ACHN (cell line): ENCODE results near the gene PARVB.

Experiments
- DNase-seq: peaks from one replicate; pipeline ENCODE4 v3.0.0-alpha.2; 2015
- in situ Hi-C: cut with HindIII; loops from 2 replicates; pipeline ENCODE4 v1.10.0; 2017; ENCODE audit warnings: low sequenced_read_pairs, low pct_ligation_motif_present, low pct_unique_long_range_greater_than_20kb

PARVB gene

GRCh38 chr22:44023404-44024287 is 456 bp upstream of the PARVB start:
- in situ Hi-C loops = no loop called here
- DNase-seq = peak; percentile 55

- DNase-seq = no peak
- in situ Hi-C loops = no loop called here
Measured at GRCh38 chr22:44025171-44026065, 1.3 kb downstream of the PARVB start.

- in situ Hi-C loops = no loop called here
- DNase-seq = no peak
Measured at GRCh38 chr22:44026066-44026629, 2.0 kb downstream of the PARVB start.

GRCh38 chr22:44026630-44027511 is 2.8 kb downstream of the PARVB start:
- in situ Hi-C loops = no loop called here
- DNase-seq = no peak

- DNase-seq = no peak
- in situ Hi-C loops = no loop called here
Measured at GRCh38 chr22:44028091-44028490, 4.0 kb downstream of the PARVB start.

- in situ Hi-C loops = no loop called here
- DNase-seq = no peak
Measured at GRCh38 chr22:44029069-44029468, 5.0 kb downstream of the PARVB start.

GRCh38 chr22:44030051-44030701 is 6.1 kb downstream of the PARVB start:
- DNase-seq = no peak
- in situ Hi-C loops = no loop called here

GRCh38 chr22:44030702-44031082 is 6.6 kb downstream of the PARVB start:
- in situ Hi-C loops = no loop called here
- no peak for DNase-seq

- DNase-seq = no peak
- in situ Hi-C loops = no loop called here
Measured at GRCh38 chr22:44031158-44031952, 7.3 kb downstream of the PARVB start.

GRCh38 chr22:44032126-44032730 is 8.1 kb downstream of the PARVB start:
- in situ Hi-C loops = no loop called here
- no peak for DNase-seq

GRCh38 chr22:44033287-44033686 is 9.2 kb downstream of the PARVB start:
- in situ Hi-C loops = no loop called here
- DNase-seq = no peak

GRCh38 chr22:44033694-44034093 is 9.6 kb downstream of the PARVB start:
- in situ Hi-C loops = no loop called here
- no peak for DNase-seq

- DNase-seq = peak; percentile 83
- in situ Hi-C loops = no loop called here
Measured at GRCh38 chr22:44037519-44038375, 13.6 kb downstream of the PARVB start.

- no peak for DNase-seq
- in situ Hi-C loops = no loop called here
Measured at GRCh38 chr22:44039566-44040171, 15.6 kb downstream of the PARVB start.
